Stomach (tissue), 4 donors: Measurements from ENCODE around the gene DEK.

Source experiments
- CTCF ChIP-seq, 7 experiments: fragments of 450-650 bp in 4 of 7; fragments of 200-600 bp in 3 of 7; sonication (generic) in 3 of 7; IDR thresholded peaks; one replicate each; pipeline ENCODE4 v1.5.1; 2016 to 2019; ENCODE audit warnings: antibody characterized with exemption in 7 of 7, control low read depth in 2 of 7, mild to moderate bottlenecking in 1 of 7
- EP300 ChIP-seq: sonication (generic); formaldehyde crosslinking; IDR thresholded peaks from one replicate; pipeline ENCODE4 v1.6.1; 2017; ENCODE audit warnings: antibody characterized with exemption

GRCh38 chr6:18270216-18270615, 5.9 kb upstream of the DEK start:
- TF ChIP-seq CTCF (IDR thresholded peaks at IDR 0.05), result no peak
- no peak for TF ChIP-seq EP300
